GM21381 (cell line): ENCODE results near the gene CCDC150.
"Not testable (repeated sequence)": the region's sequence is repeated elsewhere in the genome, so short reads cannot be mapped to it uniquely, and the experiment has no call there.

Source experiments
- ATAC-seq: cut with Tn5 transposase; IDR thresholded peaks from one replicate; pipeline ENCODE4 v1.9.1; 2021; ENCODE audit warnings: mild to moderate bottlenecking, moderate library complexity; ENCODE audit not compliant: unreplicated experiment

The CCDC150 gene

DNA sequence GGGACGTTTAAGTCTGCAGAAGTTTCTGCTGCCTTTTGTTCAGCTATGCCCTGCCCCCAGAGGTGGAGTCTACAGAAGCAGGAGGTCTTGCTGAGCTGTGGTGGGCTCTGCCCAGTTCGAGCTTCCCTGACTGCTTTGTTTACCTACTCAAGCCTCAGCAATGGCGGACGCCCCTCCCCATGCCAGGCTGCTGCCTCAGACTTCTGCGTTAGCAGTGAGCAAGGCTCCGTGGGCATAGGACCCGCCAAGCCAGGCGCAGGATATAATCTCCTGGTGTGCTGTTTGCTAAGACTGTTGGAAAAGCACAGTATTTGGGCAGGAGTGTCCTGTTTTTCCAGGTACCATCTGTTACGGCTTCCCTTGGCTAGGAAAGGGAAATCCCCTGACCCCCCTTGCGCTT lies 70.5 kb downstream of the CCDC150 start:
- not testable (repeated sequence) for ATAC-seq

DNA sequence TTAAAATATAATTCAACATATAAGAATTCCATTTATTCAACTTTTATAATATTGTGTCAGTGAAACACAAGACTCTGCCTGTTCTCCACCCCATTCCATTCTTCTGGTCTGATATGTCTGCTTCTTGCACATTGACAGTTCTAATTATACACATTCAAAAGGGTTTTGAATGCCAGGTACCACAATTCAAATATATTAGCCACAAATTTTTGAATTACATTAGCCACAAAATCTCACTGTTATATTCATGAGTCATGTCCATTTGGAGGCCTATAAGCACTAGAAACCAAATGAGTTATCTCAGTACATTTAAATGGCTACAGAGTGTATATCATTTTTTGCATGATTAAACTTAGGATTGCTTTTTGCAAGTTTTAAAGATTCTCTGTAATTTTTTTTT lies 72.1 kb downstream of the CCDC150 start:
- ATAC-seq, result no peak

DNA sequence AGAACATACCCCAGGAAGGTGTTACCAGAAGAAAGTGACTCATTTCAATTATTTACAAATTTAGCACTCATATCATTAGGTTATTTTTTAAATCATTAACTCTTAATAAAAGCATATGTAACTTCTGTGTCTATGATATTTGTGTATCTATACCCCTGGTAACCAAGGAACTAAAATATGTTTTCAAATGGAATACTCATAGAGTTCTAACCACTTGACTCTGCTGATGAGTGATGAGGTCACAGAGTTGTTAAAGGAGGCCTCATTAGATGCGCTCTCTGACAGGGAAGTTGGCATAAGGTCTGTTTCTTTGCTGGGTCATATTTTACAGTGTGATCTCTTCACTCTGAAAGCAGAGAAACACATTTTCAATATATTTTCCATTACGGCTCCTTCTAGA lies 73.4 kb downstream of the CCDC150 start:
- ATAC-seq, result no peak

DNA sequence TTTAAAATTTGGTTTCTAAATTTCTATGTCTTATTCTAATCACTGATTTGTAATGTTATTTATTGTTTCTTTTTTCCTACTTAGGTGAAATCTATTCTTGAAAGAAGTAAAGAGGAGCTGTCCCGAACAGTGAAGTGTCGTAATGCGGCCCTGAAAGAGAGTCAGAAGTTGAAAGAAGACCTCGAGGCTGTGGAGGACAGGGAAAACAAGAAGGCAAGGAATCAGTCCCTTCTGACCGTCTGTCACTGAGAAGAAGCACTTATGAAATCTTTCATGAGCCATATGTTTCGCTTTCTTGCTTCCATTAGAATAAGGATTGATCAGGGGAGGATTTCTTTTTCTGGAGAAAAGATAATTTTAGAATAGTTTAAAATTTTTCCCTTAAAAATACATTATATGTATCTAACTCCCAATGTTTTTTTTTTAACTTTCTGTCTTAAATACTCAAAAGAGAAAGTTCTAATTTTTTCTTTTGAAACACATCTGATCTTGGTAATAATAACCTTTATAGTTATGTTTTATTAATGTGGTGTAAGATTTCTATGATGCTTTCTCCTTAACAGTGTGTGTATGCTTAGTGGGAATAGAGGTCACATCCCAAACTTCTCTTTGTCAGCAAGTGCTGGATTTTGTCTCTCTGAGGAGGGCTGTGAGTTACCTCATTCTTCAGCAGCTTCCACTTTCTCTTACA lies 79.0 kb downstream of the CCDC150 start:
- ATAC-seq, result no peak

DNA sequence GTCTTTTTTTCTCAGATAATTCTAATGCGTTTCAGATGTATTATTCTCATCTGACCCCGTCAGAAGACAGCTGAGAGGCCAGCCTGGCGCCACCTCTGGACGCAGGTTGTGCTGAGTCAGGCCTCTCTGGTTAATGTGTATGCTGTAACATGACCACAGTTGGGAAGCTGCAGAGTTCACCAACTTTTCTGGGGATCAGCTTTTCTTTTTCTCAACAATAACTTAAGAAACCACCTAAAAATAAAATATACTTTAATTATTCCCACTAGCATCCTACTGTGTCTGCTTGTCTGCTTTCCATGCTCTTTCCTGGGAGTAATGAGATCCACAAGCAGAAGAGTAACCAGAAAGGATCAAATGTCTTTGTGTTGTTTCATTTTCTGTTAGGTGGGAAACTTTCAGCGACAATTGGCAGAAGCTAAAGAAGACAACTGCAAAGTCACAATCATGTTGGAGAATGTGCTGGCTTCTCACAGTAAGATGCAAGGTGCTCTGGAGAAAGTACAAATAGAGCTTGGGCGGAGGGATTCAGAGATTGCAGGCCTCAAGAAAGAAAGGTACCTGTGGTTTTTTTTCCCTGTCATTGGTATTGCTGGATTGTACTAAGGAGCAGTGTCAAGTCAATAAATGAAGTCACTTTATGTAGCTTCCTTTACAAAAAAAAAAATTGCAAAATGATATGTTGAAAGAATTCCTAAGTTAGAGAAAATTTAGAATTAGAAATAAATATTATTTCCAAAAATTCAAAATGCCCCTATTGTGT lies 79.8 kb downstream of the CCDC150 start:
- peak; percentile 57 for ATAC-seq

DNA sequence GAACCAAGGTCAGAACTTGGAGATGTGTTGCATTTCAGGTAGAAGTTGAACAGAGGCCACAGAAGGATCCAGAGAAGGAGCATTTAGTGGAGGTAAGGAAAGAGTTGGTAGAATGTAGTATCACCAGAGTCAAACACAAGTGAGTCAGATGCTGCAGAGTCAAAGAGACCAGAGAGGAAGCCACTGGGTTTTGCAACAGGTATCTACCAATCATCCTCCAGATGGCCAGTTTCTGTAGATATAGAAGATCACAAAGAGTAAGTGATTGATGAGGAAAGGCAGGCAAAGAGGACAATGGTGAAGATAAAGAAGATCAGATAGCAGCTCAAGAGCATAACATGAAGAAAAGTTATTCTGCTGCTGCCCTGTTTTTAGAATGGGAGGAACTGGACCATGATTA lies 84.1 kb downstream of the CCDC150 start:
- no peak for ATAC-seq

DNA sequence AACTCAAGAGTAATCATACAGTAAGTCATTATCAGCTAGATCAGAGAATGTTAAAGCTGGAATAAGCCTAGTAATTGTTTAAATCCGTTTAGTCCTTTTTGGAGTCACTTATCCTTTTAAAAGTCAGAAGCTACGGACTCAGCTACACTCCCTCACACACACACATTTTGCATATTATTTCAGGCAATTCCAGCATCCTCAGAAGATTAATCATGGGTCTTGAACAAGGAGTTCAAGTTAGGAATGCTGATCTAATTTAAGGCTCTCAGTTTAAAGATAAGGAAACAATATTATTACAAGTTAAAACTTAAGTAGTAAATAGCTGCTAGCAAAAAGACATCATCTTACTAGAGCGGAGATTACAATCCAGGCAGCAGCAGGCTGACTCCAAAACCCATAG lies 85.7 kb downstream of the CCDC150 start:
- no peak for ATAC-seq

DNA sequence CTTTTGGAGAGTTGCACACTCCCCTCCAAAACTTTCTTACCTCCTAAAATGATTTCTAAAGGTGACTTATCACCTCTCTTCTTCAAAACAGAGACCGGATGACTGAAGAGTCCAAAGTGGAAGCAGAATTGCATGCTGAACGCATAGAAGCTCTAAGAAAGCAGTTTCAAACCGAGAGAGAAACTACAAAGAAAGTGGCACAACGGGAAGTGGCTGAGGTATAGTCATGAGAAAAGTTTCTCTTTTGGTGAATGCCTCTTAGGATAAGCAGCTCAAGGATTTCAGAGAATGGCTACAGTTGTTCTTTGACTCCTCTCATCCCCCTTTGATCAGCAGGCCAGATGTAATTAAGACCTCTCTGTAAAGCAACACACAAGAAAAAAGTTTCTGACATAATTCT lies 86.4 kb downstream of the CCDC150 start:
- no peak for ATAC-seq

DNA sequence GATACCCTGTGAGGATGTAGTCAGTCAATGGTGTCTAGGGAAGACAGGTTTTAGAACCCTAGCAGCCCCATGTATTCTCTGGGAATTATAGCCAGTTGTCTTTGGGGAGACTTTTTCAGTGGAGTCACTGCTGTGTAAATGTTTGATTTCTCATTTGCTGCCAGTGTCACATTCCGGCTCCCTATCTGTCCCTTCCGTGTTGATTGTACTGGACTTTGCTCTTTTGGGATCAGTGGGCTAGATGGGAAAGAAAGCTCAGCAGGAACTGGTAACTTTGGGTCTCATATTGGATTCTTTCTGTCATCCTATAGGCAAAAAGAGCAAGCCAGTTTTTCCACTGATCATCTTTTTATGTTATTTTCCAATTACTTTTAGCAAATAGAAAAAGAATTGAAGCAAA lies 89.9 kb downstream of the CCDC150 start:
- ATAC-seq, result no peak

DNA sequence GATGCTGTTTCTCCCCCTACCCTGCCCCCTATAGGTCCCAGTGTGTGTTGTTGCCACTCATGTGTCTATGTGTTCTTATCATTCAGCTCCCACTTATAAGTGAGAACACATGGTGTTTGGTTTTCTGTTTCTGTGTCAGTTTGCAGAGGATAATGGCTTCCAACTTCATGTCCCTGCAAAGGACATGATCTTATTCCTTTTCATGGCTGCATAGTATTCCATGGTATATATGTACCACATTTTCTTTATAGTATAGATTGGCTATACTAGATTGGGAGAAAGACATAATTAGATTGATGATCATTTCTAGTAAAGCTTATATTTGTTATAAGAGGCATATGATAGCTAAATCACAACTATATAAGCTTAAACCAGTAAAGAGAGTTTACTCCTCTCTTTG lies 97.1 kb downstream of the CCDC150 start:
- not testable (repeated sequence) for ATAC-seq

DNA sequence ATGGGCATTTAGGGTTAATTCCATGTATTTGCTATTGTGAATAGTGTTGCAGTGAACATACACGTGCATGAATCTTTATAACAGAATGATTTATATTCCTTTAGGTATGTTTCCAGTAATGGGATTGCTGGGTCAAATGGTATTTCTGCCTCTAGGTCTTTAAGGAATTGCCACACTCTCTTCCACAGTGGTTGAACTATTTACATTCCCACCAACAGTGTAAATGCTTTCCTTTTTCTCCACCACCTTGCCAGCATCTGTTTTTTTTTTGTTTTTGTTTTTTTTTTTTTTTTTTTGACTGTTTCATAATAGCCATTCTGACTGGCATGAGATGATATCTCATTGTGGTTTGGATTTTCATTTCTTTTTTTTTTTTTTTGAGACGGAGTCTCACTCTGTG lies 97.5 kb downstream of the CCDC150 start:
- ATAC-seq, result no peak

DNA sequence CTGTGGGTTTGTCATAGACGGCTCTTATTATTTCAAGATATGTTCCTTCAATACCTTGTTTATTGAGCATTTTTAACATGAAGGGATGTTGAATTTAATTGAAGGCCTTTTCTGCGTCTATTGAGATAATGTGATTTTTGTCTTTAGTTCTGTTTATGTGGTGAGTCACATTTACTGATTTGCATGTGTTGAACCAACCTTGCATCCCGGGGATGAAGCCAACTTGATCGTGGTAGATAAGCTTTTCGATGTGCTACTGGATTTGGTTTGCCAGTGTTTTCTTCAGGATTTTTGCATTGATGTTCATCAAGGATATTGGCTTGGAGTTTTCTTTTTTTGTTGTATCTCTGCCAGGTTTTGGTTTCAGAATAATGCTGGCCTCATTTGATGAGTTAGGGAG lies 99.5 kb downstream of the CCDC150 start:
- ATAC-seq, result no peak

DNA sequence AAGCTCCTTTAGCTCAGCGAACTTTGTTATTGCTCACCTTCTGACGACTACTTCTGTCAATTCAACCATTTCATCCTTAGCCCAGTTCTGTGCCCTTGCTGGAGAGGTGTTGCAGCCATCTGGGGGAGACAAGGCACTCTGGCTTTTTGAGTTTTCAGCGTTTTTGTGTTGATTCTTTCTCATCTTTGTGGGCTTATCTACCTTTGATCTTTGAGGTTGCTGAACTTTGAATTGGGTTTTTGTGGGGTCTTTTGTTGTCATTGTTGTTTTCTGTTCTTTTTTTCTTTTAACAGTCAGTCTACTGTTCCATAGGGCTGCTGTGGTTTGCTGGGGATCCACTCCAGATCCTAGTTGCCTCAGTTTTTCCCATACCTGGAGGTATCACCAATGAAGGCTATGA lies 102.7 kb downstream of the CCDC150 start:
- ATAC-seq, result no peak

DNA sequence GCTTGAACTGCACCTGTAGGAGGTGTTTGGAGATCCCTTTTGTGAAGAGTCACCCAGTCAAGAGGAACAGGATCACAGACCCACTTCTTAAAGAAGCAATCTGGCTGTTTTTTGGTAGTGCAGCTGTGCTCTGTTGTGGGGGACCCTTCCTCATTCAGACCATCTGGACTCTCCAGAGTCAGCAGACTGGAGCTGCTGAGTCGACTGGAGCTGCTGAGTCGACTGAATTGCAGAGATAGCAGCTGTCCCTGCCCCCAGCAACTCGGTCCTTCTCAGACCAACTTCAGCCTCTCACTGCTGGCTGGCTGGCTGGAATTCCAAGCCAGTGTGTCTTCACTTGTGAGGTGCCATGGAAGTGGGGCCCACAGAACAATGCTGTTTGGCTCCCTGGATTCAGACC lies 103.2 kb downstream of the CCDC150 start:
- no peak for ATAC-seq

DNA sequence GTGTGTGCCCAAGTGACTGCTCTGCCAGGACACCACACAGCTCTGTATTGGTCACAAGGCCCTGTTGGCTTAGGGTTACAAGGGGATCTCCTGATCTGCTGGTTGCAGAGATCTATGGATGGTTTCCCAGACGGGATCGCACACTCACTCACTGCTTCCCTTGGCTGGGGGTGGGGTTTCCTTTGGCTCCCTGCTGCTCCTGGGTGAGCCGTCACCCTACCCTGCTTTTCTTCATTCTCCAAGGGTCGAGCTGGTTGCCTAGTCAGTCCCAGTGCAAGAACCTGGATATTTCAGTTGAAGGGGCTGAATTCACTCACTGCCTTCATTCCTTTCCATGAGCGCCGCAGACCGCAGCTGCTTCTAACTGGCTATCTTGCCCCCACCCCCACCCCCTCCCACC lies 103.7 kb downstream of the CCDC150 start:
- ATAC-seq, result no peak

DNA sequence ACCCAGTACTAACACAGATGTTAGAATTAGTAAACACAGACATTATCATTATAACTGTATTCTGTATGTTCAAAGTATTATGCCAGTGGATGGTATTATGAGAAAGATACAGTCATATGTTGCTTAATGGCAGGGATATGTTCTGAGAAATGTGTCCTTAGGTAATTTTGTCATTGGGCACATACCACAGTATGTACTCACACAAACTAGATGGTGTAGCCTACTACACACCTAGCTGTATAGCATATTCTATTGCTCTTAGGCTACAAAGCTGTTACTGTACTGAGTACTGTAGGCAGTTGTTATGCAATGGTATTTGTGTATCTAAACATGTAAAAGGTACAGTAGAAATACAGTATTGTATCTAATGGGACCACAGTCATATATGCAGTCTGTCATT lies 106.2 kb downstream of the CCDC150 start:
- no peak for ATAC-seq

DNA sequence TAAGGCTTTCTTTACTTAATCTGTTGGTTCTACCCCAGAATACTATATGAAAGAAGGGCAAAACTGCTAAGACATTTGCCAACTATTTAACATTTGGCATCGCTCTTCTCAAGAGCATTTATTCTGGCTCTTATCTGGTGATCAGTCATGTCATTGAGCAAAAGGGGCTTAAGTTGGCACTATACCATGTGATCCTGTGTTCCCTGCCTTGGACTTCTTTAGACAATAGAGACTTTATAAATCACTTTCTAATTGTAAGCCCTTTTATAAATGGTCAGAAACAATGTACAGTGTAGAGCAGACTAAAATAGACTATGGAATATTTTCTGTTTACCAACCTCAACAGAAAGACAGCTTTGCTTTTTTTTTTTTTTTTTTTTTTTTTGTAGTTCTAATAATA lies 107.9 kb downstream of the CCDC150 start:
- no peak for ATAC-seq

DNA sequence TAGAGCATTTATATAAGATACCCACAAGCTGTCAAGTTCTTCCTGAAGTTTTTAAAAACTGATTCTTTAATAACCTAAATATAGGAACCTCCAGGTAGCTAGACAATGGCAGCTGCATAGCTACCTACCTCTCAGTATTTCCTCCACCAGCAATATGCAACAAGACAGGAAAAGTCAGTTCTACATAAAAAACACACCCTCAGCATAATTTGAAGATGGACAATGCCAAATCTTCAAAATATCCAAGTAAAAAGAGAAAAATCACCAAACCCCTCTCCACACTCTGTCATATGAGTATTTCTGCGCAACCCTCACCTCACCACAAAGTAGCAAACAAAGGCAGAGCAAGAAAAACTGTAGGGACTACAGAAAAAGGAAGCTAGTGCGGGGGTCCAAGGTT lies 108.6 kb downstream of the CCDC150 start:
- no peak for ATAC-seq

DNA sequence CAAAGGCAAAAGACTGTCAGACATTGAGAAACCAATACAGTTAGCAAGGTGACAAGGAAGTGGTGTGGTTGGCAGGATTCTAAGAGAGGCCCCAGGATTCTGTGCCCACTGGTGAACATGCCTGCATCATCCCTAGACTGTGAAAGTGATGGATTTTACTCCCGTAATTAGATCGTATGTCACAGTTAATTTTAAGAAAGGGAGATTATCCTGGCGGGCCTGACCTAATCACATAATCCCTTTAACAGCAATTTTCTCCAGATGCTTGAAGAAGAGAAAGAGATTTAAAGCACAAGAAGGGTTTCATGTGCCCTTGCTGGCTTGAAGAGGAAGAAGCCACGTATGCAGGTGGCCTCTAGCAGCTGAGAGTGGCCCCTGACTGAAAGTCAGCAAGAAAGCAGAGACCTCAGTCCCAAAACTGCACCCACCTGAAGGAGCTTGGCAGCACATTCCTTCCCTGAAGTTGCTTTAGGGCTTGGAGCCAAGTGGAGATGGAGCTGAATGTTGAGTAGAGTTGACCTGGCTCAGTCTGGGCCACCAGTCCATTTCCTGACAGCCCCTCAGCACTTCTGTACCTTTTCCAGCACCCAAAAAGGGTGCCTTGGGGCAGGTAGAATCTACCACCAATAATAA lies 110.9 kb downstream of the CCDC150 start:
- peak; percentile 11 for ATAC-seq

DNA sequence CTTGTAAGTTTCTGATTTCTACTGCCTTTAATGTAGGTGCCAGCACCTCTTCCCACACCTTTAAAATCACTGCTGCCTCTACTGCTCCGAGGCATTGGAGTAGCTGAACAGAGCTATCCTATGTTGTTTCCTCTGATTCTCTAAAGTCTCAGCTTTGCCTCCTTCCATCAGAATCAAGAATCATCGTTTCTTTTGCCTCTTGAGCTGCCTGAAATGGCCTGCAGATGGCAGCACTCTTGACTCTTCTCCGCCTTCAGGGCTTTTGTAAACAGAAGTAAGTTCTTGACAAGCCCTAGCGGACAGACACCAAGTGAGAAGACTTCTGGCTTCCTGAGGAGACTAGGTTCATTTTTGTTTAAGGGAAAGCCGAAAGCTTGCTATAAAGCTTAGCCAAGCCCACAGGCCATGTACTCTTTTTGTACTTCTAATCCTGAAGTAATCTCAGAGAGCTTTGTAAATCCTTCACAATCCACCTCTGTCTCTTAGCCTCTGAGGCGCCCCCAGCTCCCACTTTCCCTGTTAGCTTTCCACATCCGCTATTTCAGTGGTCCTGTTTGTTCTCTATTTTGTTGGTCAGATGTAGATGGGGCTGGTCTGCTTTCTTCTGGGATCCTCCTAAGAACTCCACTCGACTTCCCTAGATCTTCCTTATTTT lies 111.6 kb downstream of the CCDC150 start:
- peak; percentile 93 for ATAC-seq

DNA sequence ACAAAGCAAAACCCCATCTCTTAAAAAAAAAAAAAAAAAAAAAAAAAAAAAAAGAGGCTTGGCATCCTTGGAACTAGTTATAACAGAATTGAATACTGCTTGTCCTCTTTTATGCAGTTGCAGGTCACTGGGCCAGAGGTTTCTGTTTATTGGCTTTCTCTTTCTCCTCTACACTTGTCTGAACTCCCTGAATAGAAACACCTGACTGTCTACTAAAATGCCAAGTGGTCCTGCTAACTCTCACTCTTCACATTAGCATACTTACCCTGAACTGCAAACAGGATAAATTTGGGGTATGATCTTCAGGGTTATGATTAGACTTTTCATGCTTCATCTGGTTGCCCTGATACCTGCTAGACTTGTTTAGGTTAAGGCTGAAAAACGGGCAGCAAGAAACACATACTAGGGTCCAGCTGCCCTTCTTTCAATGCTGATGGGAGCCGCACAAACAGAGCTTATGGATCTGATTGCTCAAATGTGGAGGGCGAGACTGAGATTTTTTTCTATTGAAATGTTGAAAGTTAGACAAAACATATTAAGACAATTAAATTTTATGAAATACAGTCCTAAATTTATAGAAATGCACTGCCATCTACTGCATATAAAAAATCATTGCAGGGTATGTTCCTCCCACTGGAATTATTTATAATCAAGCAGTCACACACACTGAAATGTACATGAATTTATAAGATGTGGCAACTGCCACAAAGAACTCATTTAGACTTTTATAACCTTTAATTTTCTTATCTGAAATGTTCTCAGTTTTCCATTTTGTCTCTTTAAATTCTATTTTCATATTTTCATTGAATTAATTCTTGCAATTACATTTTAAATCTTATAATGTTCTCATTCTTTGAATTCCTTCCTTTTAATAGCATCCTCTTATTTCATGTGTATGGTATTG lies 119.2 kb downstream of the CCDC150 start:
- no peak for ATAC-seq
